Mammary epithelial cell (primary cell): Measurements from ENCODE around the gene HAS3.

ENCODE experiments used
- EZH2 ChIP-seq: IDR thresholded peaks from 2 replicates; pipeline ENCODE4 v1.6.1; 2012; ENCODE audit warnings: low read length, inconsistent platforms, borderline replicate concordance
- TF ChIP-seq, protein P1 (sequence below), 2 donors: IDR thresholded peaks in 1 of 2; conservative IDR thresholded peaks in 1 of 2; 2 replicates each; pipeline ENCODE4 v1.5.1; 2011 to 2012; ENCODE audit warnings: inconsistent platforms in 2 of 2, low read length in 2 of 2, mild to moderate bottlenecking in 2 of 2, control low read depth in 1 of 2, low read depth in 1 of 2; ENCODE audit not compliant: insufficient read depth in 1 of 2; ENCODE audit errors: extremely low read depth in 1 of 2

- TF ChIP-seq, protein P1, sequence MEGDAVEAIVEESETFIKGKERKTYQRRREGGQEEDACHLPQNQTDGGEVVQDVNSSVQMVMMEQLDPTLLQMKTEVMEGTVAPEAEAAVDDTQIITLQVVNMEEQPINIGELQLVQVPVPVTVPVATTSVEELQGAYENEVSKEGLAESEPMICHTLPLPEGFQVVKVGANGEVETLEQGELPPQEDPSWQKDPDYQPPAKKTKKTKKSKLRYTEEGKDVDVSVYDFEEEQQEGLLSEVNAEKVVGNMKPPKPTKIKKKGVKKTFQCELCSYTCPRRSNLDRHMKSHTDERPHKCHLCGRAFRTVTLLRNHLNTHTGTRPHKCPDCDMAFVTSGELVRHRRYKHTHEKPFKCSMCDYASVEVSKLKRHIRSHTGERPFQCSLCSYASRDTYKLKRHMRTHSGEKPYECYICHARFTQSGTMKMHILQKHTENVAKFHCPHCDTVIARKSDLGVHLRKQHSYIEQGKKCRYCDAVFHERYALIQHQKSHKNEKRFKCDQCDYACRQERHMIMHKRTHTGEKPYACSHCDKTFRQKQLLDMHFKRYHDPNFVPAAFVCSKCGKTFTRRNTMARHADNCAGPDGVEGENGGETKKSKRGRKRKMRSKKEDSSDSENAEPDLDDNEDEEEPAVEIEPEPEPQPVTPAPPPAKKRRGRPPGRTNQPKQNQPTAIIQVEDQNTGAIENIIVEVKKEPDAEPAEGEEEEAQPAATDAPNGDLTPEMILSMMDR (conservative IDR thresholded peaks at IDR 0.05 in 1 of 2, IDR thresholded peaks at IDR 0.05 in 1 of 2; ENCODE audit: extremely low read depth in 1 of 2, insufficient read depth in 1 of 2, low read depth in 1 of 2, low read length in 2 of 2) = no peak
- TF ChIP-seq EZH2 = no peak
Measured at GRCh38 chr16:69071036-69071435, 34.4 kb upstream of the HAS3 start.
